ENCODE results near the gene MAT2B. TPM values are rescaled to one million over a fixed set of nuclear protein-coding genes. Genes with fewer than 3 reads are reported as not detected.

Gene MAT2B
- total and polyA plus RNA-seq, 2 of the 8 experiments (the other 6 are each of a cell fraction or from before 2014, with no cell fraction given) = 33.9 to 65.2 TPM

- no peak overlapping the region for H2BK5ac ChIP-seq (ENCODE audit: low read depth, low read length)
- H3K14ac ChIP-seq (ENCODE audit: insufficient read length) = no peak overlapping the region
- H4K8ac ChIP-seq (ENCODE audit: extremely low read depth, insufficient read depth, low read length) = no peak overlapping the region
- H3K4me1 ChIP-seq (replicated peaks in 1 of 4; ENCODE audit: control insufficient read depth in 3 of 4, insufficient read depth in 4 of 4, low read length in 3 of 4) = no peaks in the 10 kb centered on the region
- H4K91ac ChIP-seq (replicated peaks; ENCODE audit: insufficient read length, low read length) = no peak overlapping the region
- H2BK120ac ChIP-seq (replicated peaks; ENCODE audit: low read depth, low read length) = no peak overlapping the region
- no peaks in the 10 kb centered on the region for H3K79me2 ChIP-seq (ENCODE audit: control insufficient read depth in 1 of 2, insufficient read depth in 2 of 2, low read length in 2 of 2)
- H3K4me3 ChIP-seq (ENCODE audit: extremely low read depth in 1 of 4, insufficient read depth in 2 of 4, low read depth in 3 of 4, low read length in 4 of 4) = no peak overlapping the region
- H3K4ac ChIP-seq (replicated peaks; ENCODE audit: insufficient read length, low read depth, low read length) = no peak overlapping the region
- H2BK15ac ChIP-seq (ENCODE audit: low read length) = no peak overlapping the region
- peaks cover 2 to 15% (median 10%) of the 10 kb centered on the region in 4 experiments; a peak in 5 of 8 replicates for H3K36me3 ChIP-seq (ENCODE audit: control insufficient read depth in 2 of 4, insufficient read depth in 4 of 4, low read length in 3 of 4)
- H2BK12ac ChIP-seq (ENCODE audit: low read depth, low read length) = no peak overlapping the region
- no peaks in the 10 kb centered on the region for H3K23me2 ChIP-seq (ENCODE audit: low read depth, low read length)
- TF ChIP-seq BCL11A (IDR thresholded peaks at IDR 0.05; ENCODE audit: low read depth in 2 of 2, low read length in 2 of 2) (no peak), KDM1A (IDR thresholded peaks at IDR 0.05; ENCODE audit: borderline replicate concordance, low read length) (no peak), SUZ12 (IDR thresholded peaks at IDR 0.05; ENCODE audit: low read length) (no peak), RBBP5 (IDR thresholded peaks at IDR 0.05; ENCODE audit: borderline replicate concordance, low read depth, low read length) (no peak), NRF1 (IDR thresholded peaks at IDR 0.05; ENCODE audit: low read depth, low read length) (no peak), CHD1 (IDR thresholded peaks at IDR 0.05; ENCODE audit: low read depth, low read length) (no peak)
- H3K27ac ChIP-seq (ENCODE audit: low read depth, low read length) = no peak overlapping the region
- H3K27me3 ChIP-seq (replicated peaks in 1 of 4; ENCODE audit: control insufficient read depth in 3 of 4, extremely low read depth in 1 of 4, insufficient read depth in 3 of 4, low read length in 3 of 4) = no peaks in the 10 kb centered on the region
- no peak overlapping the region for H2BK20ac ChIP-seq (ENCODE audit: low read length)
- POLR2A ChIA-PET (ENCODE audit: partially characterized antibody) = interaction anchor here (1.6 to 3.7 kb wide), 3 partner anchors 9 to 36 kb away, joined by 3 to 14 read pairs (median 13); partner anchors contain the start of genes HMMR, MAT2B and NUDCD2
- CTCF ChIA-PET (ENCODE audit: partially characterized antibody) = interaction anchor here (0.8 to 1.3 kb wide), 3 partner anchors 9 to 69 kb away, joined by 3 to 4 read pairs (median 3); partner anchors contain the start of gene MAT2B
- H3K4me2 ChIP-seq (ENCODE audit: insufficient read depth in 1 of 2, low read depth in 2 of 2, low read length in 2 of 2) = no peak overlapping the region
- no peak overlapping the region for H3K9ac ChIP-seq (replicated peaks in 1 of 4; ENCODE audit: extremely low read depth in 1 of 4, low read depth in 3 of 4, low read length in 3 of 4)
- 90% methylated on average over 1 of the region's 1 CpG; no CpG with 5 or more reads in 1 of the 2 experiments for WGBS, 2 experiments (ENCODE audit: extremely low coverage in 1 of 2, insufficient coverage in 1 of 2, insufficient read length in 1 of 2, insufficient replicate concordance in 2 of 2, low coverage in 1 of 2, low lambda C conversion rate in 2 of 2, missing lambda C conversion rate in 1 of 2)
- no peak overlapping the region for H4K5ac ChIP-seq (ENCODE audit: insufficient read length, low read depth, low read length)
- FAIRE-seq = no peak
- no peak overlapping the region for H3K56ac ChIP-seq (replicated peaks; ENCODE audit: insufficient read length, low read depth, low read length)
- no peaks in the 10 kb centered on the region for H3K79me1 ChIP-seq (ENCODE audit: low read depth, low read length)
- H4K20me1 ChIP-seq (replicated peaks in 1 of 2; ENCODE audit: control insufficient read depth in 1 of 2, insufficient read depth in 2 of 2, low read length in 2 of 2) = no peaks in the 10 kb centered on the region
- no peak overlapping the region for H3K18ac ChIP-seq (ENCODE audit: extremely low read depth, low read length)
- no peaks in the 10 kb centered on the region for H3K9me3 ChIP-seq (ENCODE audit: insufficient read depth in 2 of 2, low read depth in 1 of 2, low read length in 1 of 2)
- H2AK5ac ChIP-seq (ENCODE audit: low read depth, low read length) = no peak overlapping the region
- no peak for DNase-seq (ENCODE audit: low read depth in 1 of 2, low spot score in 2 of 2)
- no peak overlapping the region for H3K23ac ChIP-seq (ENCODE audit: insufficient read length)
- no peak overlapping the region for H2AFZ ChIP-seq (ENCODE audit: low read length)
Measured at GRCh38 chr5:163496286-163496685, 9.1 kb upstream of the MAT2B start.
